NCI-H2196 treated with DMSO at 0.1 percent for 48 hours (cell line): ENCODE data around the gene DNAH14.
A peak's percentile ranks its signal among the peaks of the same experiment; 100 is the strongest.
"Not testable (repeated sequence)": the region's sequence is repeated elsewhere in the genome, so short reads cannot be mapped to it uniquely, and the experiment has no call there.

ENCODE experiments used
- DNase-seq: peaks from one replicate; lab custom pipeline; 2025; ENCODE audit not compliant: unreplicated experiment; lab: John Stamatoyannopoulos, UW

Gene DNAH14

DNA sequence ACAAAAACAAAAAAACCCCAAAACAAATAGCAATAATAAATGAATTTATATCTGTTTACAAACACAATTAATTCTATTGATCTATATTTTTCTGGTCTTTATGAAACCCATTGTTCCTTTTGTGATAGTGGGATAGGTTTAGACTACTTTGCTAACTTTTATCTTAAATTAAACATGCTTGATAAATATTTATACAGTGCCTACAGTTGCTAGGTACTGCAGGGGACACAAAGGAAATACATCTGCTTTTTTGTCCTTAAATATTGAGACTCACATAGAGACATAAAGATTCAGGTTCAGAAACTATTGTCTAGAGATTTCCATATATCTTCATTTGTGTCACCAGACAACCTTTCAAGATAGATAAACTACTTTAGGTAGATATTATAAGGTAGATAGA is 8.5 kb upstream of the DNAH14 start:
- no peak for DNase-seq

DNA sequence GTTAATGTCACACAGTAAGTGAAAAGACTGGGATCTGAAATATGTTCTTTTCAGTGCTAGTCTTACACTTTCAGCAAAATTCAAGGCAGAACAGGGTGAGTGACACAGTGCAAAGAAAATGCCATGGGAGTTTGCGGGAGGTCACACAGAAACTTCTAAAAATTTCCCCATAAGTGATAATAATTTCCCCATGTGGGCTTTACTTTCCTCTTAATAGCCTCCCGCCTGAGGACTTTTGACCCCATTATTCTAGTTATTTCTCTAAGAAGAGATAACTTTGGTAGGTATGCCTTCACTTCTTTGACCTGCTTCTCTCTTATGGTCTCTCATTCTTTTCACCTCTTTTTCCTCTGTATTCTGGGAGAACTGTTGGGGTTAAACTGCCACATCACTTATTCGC is 8.1 kb upstream of the DNAH14 start:
- no peak for DNase-seq

DNA sequence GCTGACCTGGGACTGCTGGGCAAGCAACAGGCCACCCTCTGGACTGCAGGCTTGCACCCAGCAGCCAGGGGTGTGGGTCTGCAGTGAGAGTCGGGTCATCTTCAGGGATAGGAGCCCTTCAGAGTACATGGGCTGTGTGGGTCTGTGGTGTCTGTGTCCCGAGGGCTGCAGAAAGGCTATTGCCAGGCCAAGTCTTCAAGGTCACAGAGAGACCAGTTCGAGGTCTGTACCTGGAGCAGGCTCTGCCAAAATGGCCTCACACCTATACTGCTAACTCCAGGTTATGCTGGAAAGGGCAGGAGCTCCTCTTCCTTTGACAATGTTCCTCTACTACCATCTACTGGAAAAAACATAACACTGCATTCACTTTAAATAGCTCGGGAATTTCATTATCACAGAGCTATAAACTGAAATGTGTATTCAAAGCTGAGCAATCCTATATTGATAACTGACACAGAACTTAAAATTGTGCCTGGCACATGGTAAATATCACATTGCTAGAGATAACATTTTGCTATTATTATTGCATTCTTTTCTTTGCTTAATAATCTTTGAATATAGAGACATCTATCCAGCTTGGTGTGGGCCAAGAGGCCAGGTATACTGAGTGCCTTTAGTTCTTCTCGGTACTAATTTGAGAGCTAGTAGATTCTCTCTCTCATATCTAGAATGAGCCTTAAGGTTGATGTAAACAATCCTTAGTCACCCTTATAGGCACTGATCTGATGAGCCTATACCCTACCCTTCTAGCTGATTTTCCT is 6.9 kb upstream of the DNAH14 start:
- peak; percentile 65 for DNase-seq

DNA sequence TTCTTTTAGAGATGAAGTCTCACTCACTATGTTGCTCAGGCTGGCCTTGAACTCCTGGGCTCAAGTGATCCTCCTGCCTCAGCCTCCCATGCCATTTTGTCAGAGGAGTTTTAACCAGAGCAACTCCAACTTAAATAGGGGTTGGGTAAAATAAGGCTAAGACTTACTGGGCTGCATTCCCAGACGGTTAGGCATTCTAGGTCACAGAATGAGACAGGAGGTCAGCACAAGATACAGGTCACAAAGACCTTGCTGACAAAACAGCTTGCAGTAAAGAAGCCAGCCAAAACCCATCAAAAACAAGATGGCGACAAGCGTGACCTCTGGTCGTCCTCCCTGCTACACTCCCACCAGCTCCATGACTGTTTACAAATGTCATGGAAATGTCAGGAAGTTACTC is 5.7 kb upstream of the DNAH14 start:
- no peak for DNase-seq

DNA sequence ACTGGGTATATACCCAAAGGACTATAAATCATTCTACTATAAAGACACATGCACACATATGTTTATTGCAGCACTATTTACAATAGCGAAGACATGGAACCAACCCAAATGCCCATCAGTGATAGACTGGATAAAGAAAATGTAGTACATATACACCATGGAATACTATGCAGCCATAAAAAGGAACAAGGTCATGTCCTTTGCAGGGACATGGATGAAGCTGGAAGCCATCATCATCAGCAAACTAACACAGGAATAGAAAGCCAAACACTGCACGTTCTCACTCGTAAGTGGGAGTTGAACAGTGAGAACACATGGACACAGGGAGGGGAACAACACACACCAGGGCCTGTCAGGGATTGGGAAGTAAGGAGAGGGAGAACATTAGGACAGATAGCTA is 1.8 kb upstream of the DNAH14 start:
- not testable (repeated sequence) for DNase-seq

DNA sequence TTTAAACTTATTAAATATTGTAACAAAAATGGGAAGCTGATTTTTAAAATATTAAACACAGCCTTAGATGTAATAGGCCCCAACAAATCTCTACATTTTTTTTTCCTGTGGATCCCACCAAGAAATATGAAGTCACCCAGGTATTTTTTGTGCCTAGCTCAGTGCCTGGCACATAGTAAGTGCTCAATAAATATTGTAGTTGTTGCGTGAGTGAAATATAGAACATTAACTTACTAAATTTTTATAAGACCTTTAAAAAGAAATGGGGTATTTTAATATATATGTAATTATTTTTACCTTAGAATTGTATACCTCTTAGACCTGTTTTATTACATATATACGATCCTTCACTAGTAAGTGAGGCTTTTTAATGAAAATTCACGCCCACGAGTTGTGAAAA is 569 bp upstream of the DNAH14 start:
- DNase-seq = no peak

DNA sequence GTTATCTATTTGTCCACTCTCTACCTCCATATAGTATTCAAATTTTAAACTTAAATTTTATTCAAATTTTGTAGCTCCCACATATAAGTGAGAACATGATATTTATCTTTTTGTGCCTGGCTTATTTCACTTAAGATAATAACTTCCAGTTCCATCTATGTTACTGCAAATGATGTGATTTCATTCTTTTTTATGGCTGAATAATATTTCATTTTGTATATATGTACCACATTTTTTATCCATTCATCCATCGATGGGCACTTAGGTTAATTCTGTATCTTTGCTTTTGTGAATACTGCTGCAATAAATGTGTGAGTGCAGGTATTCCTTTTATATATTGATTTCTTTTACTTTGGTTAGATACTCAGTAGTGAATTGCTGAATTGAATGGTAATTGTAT is 2.1 kb downstream of the DNAH14 start:
- no peak for DNase-seq

DNA sequence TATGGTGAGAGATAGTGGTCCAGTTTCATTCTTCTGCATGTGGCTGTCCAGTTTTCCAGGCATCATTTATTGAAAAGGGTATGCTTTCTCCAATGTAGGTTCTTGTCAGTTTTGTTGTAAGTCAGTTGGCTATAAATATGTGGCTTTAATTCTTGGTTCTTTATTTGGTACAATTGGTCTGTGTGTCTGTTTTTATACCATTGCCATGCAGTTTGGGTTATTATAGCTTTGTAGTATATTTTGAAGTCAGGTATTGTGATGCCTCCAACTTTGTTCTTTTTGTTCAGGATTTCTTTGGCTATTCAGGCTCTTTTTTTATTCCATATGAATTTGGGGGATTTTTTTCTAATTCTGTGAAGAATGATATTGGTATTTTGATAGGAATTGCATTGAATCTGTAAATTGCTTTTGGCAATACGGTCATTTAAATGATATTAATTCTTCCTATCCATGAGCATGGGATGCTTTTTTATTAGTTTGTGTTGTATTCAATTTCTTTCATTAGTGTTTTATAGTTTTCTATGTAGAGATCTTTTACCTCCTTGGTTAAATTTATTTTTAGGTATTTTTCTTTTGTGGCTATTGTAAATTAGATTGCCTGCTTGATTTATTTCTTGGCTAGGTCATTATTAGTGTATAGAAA is 3.3 kb downstream of the DNAH14 start:
- DNase-seq = no peak

DNA sequence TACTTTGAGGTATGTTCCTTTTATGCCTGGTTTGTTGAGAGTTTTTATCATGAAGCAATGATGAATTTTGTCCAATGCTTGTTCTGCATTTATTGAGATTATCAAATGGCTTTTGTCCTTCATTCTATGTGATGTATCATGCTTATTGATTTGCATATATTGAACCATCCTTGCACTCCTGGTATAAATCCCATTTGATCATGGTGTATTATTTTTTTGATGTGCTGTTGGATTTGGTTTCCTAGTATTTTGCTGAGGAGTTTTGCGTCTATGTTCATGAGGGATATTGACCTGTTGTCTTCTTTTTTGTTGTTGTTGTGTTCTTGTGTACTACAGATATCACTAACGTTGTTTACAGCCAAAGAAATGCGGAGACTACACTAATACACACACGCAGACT is 4.1 kb downstream of the DNAH14 start:
- no peak for DNase-seq

DNA sequence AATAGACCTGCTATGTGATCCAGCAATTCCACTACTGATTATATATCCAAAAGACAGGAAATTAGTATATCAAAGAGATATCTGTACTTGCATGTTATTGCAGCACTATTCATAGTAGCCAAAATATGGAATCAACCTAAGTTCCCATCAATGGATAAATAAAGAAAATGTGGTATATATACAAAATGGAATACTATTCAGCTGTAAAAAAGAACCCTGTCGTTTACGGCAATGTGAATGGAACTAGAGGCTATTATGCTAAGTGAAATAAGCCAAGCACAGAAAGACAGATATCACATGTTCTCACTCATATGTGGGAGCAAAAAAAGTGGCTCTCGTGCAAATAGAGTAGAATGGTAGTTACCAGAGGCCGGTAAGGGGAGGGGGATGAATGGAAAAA is 9.2 kb downstream of the DNAH14 start:
- DNase-seq = no peak

DNA sequence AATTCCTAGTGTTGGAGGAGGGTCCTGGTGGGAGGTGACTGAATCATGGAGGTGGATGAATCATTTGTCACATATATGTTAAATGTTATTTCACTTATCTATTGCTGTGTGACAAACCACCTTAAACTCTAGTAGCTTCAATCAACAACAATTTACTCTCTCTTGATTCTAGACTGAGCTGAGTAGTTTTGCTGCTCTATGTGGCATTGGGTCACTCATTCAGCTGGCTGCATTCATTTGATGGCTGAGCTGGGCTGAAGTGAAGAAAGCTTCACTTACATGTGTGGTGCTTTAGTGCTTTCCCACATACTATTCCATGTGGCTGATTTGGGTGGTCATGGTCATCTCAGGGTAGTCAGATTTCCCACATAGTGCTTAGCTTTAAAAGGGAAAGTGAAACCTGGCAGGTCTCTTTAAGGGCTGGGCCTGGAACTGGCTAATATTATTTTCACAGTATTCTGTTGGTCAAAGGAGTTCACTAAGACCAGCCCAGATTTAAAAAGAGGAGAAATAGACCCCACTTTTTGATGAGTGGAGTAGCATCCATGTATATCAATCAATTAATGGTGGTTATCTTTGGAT is 10.5 kb downstream of the DNAH14 start:
- no peak for DNase-seq

DNA sequence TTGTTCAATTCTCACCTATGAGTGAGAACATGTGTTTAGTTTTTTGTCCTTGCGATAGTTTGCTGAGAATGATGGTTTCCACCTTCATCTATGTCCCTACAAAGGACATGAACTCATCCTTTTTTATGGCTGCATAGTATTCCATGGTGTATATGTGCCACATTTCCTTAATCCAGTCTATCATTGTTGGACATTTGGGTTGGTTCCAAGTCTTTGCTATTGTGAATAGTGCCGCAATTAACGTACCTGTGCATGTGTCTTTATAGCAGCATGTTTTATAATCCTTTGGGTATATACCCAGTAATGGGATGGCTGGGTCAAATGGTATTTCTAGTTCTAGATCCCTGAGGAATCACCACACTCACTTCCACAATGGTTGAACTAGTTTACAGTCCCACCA is 11.3 kb downstream of the DNAH14 start:
- DNase-seq = not testable (repeated sequence)

DNA sequence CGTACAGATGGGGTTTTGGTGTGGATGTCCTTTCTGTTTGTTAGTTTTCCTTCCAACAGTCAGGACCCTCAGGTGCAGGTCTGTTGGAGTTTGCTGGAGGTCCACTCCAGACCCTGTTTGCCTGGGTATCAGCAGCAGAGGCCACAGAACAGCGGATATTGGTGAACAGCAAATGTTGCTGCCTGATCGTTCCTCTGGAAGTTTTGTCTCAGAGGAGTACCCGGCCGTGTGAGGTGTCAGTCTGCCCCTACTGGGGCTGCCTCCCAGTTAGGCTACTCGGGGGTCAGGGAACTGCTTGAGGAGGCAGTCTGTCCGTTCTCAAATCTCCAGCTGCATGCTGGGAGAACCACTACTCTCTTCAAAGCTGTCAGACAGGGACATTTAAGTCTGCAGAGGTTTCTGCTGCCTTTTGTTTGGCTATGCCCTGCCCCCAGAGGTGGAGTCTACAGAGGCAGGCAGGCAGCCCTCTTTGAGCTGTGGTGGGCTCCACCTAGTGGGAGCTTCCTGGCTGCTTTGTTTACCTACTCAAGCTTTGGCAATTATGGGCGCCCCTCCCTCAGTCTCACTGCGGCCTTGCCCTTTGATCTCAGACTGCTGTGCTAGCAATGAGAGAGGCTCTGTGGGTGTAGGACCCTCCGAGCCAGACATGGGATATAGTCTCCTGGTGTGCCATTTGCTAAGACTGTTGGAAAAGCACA is 16.3 kb downstream of the DNAH14 start:
- DNase-seq = not testable (repeated sequence)

DNA sequence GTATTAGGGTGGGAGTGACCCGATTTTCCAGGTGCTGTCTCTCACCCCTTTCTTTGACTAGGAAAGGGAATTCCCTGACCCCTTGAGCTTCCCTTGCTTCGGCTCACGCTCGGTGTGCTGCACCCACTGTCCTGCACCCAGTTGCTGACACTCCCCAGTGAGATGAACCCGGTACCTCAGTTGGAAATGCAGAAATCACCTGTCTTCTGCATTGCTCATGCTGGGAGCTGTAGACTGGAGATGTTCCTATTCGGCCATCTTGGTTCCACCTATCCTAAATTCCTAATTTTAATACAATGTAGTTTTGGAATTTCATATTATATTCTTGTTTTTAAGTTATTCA is 16.8 kb downstream of the DNAH14 start:
- DNase-seq = not testable (repeated sequence)

DNA sequence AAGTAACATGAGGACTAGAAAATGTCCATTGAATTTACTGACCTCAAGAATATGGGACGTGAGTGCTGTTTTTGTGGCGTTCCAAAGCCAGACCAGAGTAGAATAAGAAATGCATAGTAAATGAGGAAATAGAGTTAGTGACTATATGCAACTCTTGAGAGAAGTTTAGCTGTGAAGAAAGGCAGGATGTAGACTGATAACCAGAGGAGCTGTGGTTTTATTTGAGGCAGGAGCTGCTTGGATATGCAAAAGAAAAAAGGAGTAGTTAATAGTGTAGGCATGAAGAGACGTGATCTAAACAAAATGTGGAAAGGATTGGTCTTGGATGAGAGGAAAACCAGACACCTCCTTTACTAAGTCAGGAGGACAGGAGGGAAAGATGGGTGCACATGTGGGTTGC is 28.2 kb downstream of the DNAH14 start:
- DNase-seq = no peak

DNA sequence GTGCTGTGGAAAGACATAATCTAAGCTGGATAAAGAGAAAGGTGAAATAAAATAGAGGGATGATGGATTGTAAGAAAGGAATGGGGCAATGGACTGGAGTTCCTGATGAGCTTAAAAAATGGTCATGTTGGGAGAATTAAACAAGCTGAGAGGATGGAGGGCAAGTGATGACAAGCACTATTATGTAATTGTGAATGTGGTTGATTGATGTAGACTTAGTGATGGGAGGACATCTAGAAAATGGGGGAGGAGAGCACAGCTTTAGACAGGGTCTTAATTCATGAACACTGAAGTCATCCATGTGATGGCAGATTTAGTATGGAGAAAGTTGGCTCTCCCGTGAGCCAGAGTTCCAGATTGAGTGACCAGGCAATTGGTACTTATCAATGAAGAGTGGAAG is 29.0 kb downstream of the DNAH14 start:
- DNase-seq = no peak

DNA sequence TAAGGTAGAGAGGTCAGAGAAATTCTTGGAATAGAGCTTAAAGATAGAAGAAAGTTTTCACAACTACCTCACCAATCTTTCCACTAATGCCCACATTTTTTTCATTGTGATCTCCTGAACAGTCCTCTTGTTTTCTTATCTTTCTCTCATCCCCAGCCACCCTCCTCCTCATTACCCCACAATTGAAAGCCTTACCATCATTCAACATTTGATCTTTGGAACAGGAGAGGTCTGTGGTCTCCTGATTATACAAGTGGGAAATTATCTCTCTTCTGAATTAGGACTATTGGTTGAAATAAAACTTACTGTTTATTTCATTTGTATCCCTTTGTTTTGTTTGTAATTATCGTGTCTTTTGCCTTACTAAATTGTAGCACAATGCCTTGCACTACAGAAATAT is 29.6 kb downstream of the DNAH14 start:
- DNase-seq = no peak

DNA sequence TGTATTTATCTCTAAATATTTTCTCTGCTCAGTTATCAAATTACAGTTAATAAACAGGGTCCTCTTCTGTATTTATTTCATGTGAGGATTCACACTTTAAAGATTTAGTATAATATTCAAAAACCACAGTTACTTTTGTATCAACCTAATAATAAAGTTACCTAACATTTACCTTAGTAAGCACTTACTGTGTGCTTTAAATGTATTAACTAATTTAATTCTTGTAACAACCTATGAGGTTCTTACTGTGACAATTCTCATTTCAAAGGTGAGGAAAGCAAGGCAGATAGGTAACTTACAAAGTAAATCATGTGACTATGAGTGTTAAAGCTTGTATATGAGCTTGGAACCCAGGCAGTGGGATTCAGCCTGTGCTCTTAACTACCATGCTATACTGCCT is 30.2 kb downstream of the DNAH14 start:
- no peak for DNase-seq

DNA sequence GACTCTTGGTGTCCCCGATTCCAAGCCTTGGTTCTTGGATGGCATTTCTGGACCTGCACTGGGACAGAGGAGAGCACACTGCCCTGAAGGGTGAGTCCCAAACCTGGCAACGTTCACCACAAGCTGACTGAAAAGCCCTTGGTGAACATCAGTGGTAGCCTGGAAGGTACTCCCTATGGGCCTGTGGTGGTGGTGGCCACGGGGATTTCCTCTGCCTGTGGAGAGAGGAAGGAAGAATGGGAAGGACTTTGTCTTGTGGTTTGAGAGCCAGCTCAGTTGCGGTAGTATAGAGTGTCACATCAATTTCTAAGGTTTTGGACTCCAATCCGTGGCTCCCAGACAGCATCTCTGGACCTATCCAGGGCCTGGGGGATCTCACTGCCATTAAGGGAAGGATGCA is 50.7 kb downstream of the DNAH14 start:
- DNase-seq = no peak

DNA sequence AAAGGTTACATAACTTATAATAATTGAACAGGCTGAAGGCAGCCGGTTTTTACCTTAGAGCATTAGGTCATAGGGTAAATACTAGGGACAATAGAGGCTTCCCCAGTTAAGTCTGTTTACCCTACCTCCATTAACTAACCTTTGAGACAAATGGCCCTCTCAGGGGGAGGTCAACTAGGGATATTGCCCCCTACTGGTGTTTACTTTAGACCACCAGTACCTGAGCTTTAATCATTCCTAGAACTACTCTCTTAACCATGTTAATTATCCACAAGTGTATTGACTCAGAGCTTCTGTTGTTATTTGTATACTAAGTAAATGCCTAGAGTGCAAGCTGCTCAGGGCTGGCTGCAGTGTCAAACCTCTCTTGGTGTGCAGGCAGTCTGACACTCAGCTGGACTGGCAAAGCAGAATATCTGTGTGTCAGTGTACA is 52.5 kb downstream of the DNAH14 start:
- not testable (repeated sequence) for DNase-seq

DNA sequence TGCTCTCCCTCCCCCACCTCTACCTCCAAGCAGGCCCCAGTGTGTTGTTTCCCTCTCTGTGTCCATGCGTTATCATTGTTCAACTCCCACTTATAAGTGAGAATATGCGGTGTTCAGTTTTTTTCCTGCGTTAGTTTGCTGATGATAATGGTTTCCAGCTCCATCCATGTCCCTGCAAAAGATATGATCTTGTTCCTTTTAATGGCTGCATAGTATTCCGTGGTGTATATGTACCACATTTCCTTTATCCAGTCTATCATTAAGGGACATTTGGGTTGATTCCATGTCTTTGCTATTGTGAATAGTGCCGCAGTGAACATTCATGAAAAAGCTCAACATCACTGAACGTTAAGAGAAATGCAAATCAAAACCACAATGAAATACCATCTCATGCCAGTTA is 58.6 kb downstream of the DNAH14 start:
- no peak for DNase-seq

DNA sequence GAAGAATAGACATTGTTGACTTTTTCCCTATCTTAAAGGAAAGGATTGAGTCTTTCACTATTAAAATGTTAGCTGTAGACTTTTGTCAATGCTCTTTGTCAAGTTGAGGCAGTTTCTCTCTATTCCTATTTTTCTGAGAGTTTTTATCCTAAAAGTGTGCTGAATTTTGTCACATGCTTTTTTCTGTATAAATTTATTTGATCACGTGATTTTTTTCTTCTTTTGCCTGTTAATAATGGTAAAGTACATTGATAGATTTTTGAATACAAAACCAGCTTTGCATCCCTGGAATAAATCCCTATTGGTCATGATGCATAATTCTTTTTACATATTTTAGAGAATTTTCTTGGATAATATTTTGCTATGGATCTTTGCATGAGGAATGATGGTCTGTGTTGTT is 60.1 kb downstream of the DNAH14 start:
- no peak for DNase-seq
